ENCODE data around the gene SLC22A5. TPM values are rescaled to one million over a fixed set of nuclear protein-coding genes. Genes with fewer than 3 reads are reported as not detected.

The SLC22A5 gene
- total RNA-seq, 2 donors from 2014 or later: 26.0 to 38.6 TPM

DNA sequence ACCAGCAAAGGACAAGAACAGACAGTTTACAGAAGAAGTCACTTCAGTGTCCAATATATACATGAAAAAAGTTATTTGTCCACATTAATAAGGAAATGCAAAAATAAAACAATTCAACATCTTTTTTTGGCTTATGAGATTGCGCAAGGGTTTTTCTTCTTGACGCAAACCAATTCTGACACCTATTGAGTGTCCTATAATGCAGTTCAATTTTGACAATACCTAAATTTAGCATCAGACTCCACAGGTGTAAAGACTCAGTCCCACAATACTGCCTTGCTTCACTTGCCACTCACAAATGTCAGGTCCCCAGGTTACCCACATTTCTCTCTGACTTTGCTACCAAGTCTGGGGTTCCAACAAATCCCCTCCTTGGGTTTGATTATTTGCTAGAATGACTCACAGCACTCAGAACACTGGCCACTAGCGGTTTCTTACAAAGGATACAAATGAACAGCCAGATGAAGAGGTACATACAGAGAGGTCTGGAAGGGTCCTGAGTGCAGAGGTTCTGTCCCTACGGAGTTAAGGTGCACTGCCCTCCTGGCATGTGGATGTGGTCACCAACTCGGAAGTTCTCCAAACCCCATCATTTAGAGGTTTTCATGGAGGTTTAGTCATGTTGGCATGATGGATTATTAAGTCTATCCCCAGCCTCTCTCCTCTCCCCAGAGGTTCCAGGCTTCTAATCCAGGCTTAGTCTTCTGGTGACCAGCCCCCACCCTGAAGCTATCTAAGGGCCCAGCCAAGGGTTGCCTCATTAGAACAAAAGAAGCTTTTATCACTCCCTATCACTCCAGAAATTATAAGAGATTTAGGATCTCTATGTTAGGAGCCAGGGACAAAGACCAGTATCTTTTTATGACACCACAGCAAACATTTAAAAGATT is 27.0 kb upstream of the SLC22A5 start:
- Histone ChIP-seq H3K27ac (no peak overlapping the region), H3K27me3 (no peaks in the 10 kb centered on the region), H3K9ac (ENCODE audit: low read depth in 2 of 2, low read length in 2 of 2) (no peak overlapping the region), H3K4me1 (no peaks in the 10 kb centered on the region), H3K4me3 (no peak overlapping the region), H3K36me3 (no peaks in the 10 kb centered on the region), H3K9me3 (no peaks in the 10 kb centered on the region)
- TF ChIP-seq, protein P1, sequence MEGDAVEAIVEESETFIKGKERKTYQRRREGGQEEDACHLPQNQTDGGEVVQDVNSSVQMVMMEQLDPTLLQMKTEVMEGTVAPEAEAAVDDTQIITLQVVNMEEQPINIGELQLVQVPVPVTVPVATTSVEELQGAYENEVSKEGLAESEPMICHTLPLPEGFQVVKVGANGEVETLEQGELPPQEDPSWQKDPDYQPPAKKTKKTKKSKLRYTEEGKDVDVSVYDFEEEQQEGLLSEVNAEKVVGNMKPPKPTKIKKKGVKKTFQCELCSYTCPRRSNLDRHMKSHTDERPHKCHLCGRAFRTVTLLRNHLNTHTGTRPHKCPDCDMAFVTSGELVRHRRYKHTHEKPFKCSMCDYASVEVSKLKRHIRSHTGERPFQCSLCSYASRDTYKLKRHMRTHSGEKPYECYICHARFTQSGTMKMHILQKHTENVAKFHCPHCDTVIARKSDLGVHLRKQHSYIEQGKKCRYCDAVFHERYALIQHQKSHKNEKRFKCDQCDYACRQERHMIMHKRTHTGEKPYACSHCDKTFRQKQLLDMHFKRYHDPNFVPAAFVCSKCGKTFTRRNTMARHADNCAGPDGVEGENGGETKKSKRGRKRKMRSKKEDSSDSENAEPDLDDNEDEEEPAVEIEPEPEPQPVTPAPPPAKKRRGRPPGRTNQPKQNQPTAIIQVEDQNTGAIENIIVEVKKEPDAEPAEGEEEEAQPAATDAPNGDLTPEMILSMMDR (IDR thresholded peaks at IDR 0.05): no peak
- DNase-seq: no peak
- intact Hi-C loops (cut with DNase I): no loop called here

- DNase-seq: no peak
- intact Hi-C loops (cut with DNase I): no loop called here
- Histone ChIP-seq H3K27ac (no peak overlapping the region), H3K9ac (ENCODE audit: low read depth in 2 of 2, low read length in 2 of 2) (no peak overlapping the region), H3K36me3 (peaks cover 9% of the 10 kb centered on the region), H3K9me3 (no peaks in the 10 kb centered on the region), H3K4me1 (no peaks in the 10 kb centered on the region), H3K4me3 (no peak overlapping the region), H3K27me3 (no peaks in the 10 kb centered on the region)
- TF ChIP-seq, protein P1 (IDR thresholded peaks at IDR 0.05): no peak
These were observed 24.6 kb upstream of the SLC22A5 start for GRCh38 chr5:132344775-132345514.

DNA sequence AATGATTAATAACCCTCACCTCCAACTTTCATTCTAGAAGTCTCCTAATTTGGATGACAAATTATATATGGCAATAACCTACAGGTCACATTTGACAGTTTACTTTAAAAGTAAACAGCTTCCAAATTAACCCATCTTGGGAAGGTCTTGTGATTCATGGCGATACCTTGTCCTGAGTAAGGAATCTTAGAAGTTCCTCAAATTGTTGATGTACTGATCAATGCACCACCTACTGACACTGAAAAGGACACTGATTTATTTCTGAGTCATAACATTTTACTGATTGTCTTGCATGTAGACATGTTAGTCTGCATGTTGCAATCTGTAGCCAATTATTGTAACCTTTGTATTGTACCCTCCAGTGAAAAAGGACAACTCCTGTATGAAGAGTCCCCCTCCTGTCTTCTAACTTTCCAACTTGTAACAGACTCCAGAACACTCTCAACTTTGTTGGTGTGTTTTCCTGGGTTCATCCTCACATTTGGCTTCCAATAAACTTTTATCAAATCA is 16.0 kb upstream of the SLC22A5 start:
- no peak overlapping the region for H3K27ac ChIP-seq

DNA sequence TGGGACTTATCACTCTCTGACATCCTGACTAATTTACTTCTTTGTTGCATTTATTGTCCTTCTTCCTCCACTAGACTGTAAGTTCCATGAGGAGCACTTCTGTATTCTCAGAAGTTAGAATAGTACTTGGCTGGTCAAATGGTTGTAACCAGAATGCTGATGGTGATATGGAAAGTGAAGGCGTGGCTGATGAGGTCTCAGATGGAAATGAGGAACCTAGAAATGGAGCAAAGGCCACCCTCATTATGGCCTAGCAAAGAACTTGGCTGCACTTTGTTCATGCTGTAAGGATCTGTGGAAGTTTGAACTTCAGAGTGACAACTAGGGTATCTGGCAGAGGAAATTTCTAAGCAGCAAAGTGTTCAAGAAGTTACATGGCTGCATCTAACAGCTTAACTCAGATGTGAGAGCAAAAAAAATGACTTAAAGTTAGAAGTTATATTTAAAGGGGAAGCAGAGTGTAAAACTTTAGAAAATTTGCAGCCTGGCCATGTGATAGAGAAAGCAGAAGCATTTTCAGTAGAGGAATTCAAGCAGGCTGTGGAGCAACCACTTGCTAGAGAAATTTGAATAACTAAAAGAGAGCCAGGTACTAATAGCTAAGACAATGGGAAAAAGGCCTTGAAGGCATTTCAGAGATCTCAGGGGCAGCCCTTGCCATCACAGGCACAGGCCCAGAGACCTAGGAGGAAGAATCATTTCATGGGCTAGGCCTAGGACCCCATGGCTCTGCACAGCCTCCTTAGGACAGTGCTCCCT is 14.9 kb upstream of the SLC22A5 start:
- peaks cover 11% of the 10 kb centered on the region for H3K4me1 ChIP-seq

More for the DNA sequence above, 16.0 kb upstream of the SLC22A5 start:
- TF ChIP-seq, protein P1 (IDR thresholded peaks at IDR 0.05): no peak
- H3K27me3 ChIP-seq: no peaks in the 10 kb centered on the region
- H3K9me3 ChIP-seq: no peaks in the 10 kb centered on the region
- intact Hi-C loops (cut with DNase I): no loop called here
- H3K36me3 ChIP-seq: peaks cover 9% of the 10 kb centered on the region
- DNase-seq: no peak
- H3K4me1 ChIP-seq: peaks cover 11% of the 10 kb centered on the region
- H3K4me3 ChIP-seq: no peak overlapping the region
- no peak overlapping the region for H3K9ac ChIP-seq (ENCODE audit: low read depth in 2 of 2, low read length in 2 of 2)

More for the DNA sequence above, 14.9 kb upstream of the SLC22A5 start:
- TF ChIP-seq, protein P1 (IDR thresholded peaks at IDR 0.05): no peak
- Histone ChIP-seq H3K27me3 (no peaks in the 10 kb centered on the region), H3K27ac (peak overlapping the region; percentile 25), H3K9me3 (no peaks in the 10 kb centered on the region), H3K9ac (ENCODE audit: low read depth in 2 of 2, low read length in 2 of 2) (peak overlapping the region; percentile 27 to 35), H3K36me3 (peaks cover under 1% of the 10 kb centered on the region), H3K4me3 (no peak overlapping the region)
- intact Hi-C loops (cut with DNase I): no loop called here
- peak; percentile 57 for DNase-seq
